Measurements from ENCODE around the gene KIF23.

Gene KIF23

GRCh38 chr15:69468241-69469121 lies 54.3 kb downstream of the KIF23 start:
- DNase-seq = peak; percentile 87

DNA sequence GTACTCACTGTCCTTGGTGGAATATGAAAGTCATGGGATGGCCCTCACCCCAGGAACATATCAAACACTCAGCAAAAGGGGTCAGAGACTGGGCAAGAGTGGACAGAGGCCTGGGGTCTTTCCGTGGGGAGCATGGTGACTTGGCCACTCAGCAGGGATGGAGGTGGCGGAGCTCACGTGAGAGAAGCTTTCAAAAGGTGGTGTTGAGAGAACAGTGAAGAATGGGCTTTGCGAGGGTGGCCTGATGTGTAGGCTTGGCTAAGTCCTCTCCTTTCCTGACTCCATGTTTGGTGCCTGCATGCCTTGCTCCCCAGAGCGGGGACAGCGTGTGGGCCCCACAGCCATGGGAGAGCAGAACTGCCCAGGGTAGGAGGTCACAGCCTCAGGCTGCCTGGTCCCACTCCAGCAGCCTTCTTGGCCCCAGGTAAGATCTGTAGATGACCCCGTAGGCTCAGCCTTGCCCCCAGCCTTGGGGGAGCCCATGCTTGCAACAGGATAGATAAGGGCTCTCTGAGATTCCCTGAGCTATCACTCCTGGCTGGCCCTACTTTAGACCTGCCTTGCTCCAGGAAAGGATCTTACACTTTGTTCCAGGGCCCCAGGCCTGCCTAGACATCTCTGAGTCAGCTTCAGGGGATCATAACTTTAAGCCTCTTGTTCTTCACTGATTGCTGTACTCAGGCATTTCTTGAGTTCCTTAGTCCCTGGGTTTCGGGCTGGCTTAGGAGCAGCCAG lies 55.5 kb downstream of the KIF23 start:
- DNase-seq = no peak

DNA sequence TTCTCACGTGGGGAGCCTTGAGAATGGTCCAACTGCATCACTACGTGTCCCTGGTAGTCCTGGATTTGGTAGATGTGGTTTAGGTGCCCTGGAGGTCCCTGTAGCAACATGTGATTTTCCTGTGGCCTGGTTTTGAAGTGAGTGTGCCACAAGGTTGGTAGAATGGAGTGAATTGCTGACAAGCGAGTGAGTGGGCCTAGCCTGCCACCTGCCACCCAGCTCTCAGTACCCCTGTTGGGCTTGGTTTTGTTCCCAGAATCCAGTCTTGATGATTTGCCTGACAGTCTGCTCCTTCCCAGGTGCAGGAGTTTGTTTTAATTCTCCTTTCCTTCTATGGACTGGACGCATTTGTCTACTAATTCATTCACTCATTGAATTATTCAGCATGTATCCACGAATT lies 57.9 kb downstream of the KIF23 start:
- DNase-seq = no peak

- no peak for DNase-seq
Observed at GRCh38 chr15:69472562-69472961, 58.4 kb downstream of the KIF23 start.

DNA sequence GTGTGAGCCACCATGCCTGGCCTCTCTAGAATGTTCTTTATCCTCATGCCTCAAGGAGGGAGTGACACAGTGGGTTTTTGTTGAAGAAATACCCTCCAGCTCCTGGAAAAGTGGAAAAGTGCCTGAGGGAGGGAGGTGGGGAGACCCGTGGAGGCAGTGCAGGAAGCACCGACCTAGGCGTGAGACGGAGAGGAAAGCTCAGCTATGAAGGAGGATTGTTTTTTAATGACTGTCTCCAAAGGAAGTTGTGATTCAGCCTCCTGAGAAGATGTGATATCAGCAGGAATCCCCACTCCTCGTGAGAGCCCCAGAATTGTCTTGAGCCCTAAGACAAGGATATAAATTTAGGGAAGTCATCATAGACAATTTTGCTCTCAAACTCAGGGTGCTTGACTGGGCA lies 60.1 kb downstream of the KIF23 start:
- DNase-seq = no peak

DNA sequence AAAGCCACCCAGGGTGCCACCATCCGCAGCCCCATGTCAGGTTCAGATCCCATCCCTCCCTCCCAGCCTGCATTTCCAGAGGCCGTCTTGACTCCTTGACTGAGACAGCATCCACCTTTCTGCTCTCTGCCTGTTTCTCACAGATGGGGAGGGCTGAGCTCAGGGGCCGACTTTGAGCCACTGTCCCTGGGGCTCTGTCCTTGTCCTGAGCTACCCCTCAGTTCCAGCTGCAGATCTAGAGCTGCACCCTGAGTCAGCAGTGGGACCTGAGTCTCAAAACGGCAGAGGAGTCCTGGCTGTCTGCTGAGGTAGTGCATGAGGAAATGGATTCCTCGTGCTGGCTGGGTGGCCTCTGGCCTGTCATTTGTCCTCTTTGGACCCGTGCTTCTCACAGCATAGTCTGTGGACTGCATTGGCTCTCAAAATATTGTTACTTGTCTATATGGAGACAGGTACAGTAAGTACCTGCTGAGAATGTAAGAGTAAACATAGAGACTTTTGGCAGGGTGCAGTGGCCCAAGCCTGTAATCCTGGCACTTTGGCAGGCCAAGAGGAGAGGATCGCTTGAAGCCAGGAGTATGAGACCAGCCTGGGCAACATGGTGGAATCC lies 60.8 kb downstream of the KIF23 start:
- DNase-seq = no peak

DNA sequence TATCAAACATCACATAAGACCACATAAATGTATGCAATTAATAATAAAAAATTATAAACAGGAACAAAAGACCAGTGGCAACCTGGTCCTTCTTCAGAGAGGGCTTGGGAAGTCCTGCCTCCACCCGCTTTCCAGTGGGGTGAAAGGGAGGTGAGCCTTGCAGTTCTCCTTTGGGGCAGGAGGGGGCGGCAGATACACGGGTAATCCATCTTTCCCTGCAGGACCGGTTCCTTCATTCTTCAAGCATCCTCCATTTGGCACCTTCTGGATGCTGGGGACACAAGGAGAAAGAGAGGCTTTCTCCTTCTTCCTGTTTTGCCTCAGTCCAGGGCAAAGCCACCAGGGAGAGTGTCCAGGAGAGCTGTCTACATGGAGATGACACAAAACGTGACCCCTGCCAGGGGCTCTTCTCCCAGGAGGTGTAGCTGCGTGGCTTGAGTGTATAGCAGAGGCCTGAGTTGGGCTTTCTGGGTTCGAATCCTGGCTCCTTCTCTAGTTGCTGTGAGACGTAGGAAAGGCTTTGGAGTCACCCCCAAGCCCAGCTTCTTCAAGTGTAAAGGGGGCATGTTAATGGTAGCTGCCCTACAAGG lies 61.7 kb downstream of the KIF23 start:
- DNase-seq = peak; percentile 71

- no peak for DNase-seq
Observed at GRCh38 chr15:69476704-69477473, 62.7 kb downstream of the KIF23 start.

- peak; percentile 37 for DNase-seq
Observed at GRCh38 chr15:69478259-69478781, 64.2 kb downstream of the KIF23 start.

GRCh38 chr15:69479081-69479480 lies 64.9 kb downstream of the KIF23 start:
- no peak for DNase-seq

DNA sequence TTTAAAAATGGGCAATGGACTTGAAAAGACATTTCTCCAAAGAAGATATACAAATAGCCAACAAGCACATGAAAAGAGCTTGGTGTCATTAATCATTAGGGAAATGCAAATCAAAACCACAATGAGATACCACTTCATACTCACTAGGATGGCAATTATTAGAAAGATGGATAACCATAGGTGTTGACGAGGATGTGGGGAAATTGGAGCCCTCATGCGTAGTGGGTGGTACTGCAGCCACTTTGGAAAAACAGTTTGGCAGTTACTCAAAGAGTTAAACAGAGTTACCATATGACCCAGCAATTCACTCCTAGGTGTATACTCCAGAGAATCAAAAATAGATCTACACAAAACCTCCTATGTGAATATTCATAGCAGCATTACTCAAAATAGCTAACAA lies 65.8 kb downstream of the KIF23 start:
- no peak for DNase-seq

GRCh38 chr15:69480932-69481331 lies 66.8 kb downstream of the KIF23 start:
- no peak for DNase-seq

GRCh38 chr15:69482686-69483256 lies 68.6 kb downstream of the KIF23 start:
- DNase-seq = no peak

- no peak for DNase-seq
Observed at GRCh38 chr15:69484837-69485236, 70.7 kb downstream of the KIF23 start.

DNA sequence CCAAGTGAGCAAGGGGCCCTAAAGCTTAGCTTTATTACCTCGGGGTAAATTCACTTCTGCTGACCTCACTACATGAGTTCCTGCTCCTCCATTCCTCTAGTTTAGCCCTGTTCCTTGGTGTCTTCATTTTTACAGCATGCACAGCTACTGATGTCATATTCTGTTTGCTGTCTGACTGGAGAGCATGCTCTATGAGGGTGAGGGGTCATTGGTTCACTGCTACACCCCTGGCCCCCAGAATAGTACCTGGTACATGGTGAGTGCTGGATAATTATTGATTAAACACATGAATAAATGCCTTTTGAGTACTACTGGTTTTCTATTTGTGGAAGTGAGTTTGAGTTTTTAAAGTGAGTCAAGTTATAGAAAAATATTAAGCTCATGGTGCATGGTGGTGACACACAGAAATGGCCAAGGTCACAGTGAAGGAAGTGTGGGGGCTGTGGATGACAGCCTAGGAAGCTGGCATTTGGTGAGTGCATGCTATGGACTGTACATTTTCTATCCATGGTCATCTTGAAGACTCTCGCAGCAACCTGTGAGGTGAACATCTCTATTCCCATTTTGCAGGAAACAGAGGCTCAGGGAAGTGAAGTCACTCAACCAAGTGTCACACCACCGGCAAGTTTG lies 72.4 kb downstream of the KIF23 start:
- no peak for DNase-seq

GRCh38 chr15:69489073-69489571 lies 75.0 kb downstream of the KIF23 start:
- DNase-seq = no peak

- DNase-seq = no peak
Observed at GRCh38 chr15:69490356-69491037, 76.3 kb downstream of the KIF23 start.

DNA sequence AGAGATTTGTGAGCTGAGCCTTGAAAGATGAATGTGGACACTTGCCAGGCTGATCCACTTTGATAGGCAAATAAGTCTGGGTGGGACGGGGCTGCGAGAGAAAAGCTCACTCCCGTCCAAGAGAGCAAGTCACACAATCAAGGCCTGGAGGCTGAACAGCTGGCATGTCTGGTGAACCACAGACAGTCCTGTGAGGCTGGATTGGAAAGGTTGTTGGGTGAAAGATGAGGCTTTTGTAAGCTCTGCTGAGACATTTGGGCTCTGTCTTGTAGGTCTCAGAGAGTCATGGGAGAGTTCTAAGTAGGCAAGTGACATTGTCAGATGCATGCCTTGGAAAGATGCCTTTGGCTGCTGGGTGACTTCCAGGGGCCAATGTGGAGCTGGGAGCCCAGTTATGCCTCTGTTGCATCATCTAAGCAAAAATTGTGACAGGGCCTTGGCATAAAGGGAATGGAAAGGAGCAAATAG lies 76.9 kb downstream of the KIF23 start:
- no peak for DNase-seq

GRCh38 chr15:69493406-69493805 lies 79.3 kb downstream of the KIF23 start:
- DNase-seq = no peak

GRCh38 chr15:69496001-69496400 lies 81.9 kb downstream of the KIF23 start:
- no peak for DNase-seq

- DNase-seq = no peak
Observed at GRCh38 chr15:69497076-69497475, 82.9 kb downstream of the KIF23 start.
